GM21526 (cell line): ENCODE results near the gene ULBP1.
"Not testable (repeated sequence)": the region's sequence is repeated elsewhere in the genome, so short reads cannot be mapped to it uniquely, and the experiment has no call there.

Source experiments
- ATAC-seq: cut with Tn5 transposase; IDR thresholded peaks from one replicate; pipeline ENCODE4 v1.9.1; 2021; ENCODE audit warnings: moderate library complexity; ENCODE audit not compliant: unreplicated experiment, low FRiP score

ULBP1 gene

DNA sequence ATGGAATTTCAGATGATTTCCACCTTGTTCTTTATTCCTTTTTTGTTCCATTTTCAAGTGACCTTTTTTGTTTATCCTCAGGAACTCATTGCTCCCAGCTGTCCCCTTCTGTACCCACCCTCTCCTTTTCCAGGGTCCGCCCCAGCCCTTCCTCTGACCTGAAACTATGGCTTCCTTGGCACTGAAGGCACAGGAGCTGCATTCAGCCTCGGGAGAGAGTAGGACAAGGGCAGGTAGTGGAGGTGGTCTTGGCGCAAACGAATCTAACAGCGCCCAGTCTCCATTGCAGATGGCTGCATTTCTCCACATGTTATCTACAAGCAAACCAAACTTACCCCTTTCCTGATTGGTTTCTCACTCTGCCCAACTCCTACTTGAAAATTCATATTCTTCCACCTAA lies 30.7 kb upstream of the ULBP1 start:
- no peak for ATAC-seq

DNA sequence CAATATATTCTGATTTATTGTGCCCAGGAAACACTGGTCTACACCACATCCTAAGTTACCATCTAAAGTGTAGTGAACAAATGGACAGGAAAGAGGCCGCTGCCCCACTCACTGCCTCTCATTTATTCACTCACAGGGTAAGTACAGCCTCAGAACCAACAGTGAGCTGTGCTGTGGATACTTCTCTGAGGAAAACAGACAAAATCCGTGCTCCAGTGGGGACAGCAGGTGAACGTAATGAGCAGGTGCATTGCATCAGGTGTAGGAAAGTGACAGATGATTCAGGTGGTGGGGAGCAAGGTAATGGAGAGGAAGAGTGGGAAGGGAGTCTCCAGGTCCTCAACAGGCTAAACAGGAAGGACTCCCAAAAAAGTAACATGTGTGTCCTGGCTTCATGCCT lies 30.3 kb upstream of the ULBP1 start:
- ATAC-seq, result no peak

- no peak for ATAC-seq
These were observed 29.2 kb upstream of the ULBP1 start for GRCh38 chr6:149934249-149935156.

DNA sequence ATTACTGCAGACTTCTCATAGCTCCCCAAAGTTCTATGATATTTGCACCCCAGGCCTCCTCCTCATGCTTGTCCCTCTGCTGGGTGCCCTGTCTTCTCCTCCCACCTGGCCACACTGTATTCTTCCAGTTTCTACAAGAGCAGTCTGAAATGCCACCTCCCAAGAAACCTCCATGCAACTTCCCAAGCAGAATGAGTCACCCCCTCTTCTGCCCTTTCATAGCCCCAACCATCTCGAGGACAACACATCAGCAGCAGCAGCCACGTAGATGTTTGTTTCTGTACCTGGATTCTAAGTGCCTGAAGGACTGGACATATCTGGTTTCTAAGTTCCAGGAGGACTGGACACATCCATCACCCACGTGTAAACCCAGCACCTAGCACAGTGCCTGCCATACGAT lies 28.5 kb upstream of the ULBP1 start:
- ATAC-seq, result no peak

GRCh38 chr6:149935668-149936067 lies 28.1 kb upstream of the ULBP1 start:
- ATAC-seq, result no peak

DNA sequence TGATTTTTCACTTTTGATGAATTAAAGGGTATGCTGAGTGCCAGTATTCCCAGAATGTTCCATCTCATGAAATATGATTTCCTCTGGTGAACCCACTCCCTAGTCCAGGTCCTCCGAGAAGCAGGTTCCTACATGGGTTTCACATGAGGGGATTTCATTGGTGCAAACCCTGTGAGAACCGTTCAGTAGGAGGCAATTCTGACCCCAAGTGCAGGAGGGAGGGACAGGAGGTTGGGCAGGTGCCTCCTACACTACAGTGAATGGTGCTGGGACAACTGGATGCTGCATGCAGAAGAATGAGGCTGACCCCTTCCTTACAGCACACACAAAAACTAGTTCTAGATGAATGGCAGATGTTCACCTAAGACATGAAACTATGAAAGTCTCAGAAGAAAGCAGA lies 27.0 kb upstream of the ULBP1 start:
- ATAC-seq, result no peak

DNA sequence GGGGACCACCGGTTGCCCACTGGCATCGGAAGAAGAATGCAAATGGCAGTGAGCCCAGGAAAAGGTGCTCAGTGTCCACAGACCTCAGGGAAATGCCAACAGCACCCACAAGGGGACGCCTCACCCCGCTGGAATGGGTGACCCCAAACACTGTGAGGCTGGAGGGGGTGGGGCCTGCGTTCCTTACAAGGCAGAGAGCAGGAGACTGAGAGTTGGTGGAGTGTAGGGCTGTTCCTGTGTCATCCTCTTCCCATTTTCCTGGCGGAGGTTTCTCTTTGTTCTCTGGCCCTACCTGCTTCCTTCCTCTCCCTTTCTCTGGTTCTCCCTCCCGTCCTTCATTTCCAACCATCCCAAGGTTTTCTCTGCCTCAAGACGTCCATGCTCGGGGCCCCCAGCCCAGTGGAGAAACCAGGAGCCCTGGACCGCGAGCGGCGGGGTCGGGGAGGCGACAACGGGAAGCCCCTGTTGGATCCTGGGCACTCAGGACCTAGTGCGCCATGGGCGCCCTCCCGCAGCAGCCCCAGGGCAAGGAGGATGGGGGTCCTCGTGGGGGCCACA lies 25.7 kb upstream of the ULBP1 start:
- not testable (repeated sequence) for ATAC-seq

GRCh38 chr6:149938571-149939355 lies 25.0 kb upstream of the ULBP1 start:
- peak; percentile 66 for ATAC-seq

DNA sequence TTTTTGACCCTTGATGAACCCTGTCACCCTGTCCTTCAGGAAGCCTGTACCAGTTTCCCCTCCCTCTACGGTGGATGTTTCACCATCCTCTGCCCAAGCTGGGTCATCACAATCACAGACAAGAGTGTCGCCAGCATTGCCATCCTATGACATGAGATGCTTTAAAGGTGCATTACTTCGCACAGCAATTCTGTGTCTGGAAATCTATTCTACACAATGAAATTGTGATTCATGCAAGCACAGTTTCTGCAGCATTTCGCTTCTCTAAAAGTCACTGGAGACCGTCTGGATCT lies 24.4 kb upstream of the ULBP1 start:
- ATAC-seq, result no peak

DNA sequence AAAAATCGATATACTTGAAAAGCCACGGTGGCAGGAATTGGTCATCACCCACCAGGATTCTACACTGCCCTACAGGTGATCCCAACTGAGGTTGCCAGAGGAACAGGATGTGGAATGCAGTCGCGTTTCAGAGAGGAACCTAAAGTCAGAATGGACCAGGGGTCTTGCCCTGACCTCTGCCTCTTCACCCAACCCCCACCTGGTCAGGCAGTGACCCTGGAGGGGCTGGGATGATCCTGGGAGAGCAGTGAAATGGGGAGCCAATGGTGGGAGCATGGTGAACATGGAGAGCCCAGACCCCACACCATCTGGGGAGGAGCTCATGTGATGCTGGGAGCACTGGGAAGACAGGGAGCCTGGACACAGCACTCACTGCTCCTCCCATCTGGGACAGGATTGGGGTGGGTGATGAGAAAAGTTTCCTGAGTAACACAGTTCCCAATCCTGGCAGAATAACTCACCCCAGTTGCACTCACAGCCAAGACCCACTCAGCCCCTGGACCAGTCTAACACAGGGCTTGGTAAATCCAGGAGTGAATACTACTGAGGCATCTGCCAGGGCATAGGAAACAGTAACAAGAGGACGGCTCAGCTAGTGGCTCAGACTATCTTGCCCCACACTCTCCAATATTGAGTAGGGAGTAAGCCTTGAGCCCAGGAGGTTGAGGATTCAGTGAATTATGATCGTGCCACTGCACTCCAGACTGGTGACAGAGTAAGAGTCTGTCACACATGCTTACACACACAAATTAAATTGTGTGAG lies 23.7 kb upstream of the ULBP1 start:
- ATAC-seq, result no peak

GRCh38 chr6:149940672-149940982 lies 23.1 kb upstream of the ULBP1 start:
- no peak for ATAC-seq

- ATAC-seq, result peak; percentile 45
These were observed 21.9 kb upstream of the ULBP1 start, which contains the start of gene ULBP2 for GRCh38 chr6:149941583-149942460. Gene ULBP2, plus strand, starts transcription at chr6:149942014. Its CDS starts 59 bp downstream, at chr6:149942073.

- ATAC-seq, result no peak
These were observed 21.3 kb upstream of the ULBP1 start for GRCh38 chr6:149942461-149942829.

GRCh38 chr6:149943321-149943720 lies 20.4 kb upstream of the ULBP1 start:
- ATAC-seq, result not testable (repeated sequence)

DNA sequence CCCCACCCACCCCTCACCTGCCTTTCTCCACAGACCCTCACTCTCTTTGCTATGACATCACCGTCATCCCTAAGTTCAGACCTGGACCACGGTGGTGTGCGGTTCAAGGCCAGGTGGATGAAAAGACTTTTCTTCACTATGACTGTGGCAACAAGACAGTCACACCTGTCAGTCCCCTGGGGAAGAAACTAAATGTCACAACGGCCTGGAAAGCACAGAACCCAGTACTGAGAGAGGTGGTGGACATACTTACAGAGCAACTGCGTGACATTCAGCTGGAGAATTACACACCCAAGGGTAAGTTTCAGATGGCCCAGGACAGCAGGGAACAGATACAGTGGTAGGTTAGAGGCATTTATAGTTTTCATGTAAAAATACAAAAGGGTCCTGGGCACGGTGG lies 18.5 kb upstream of the ULBP1 start:
- not testable (repeated sequence) for ATAC-seq

GRCh38 chr6:149946631-149947030 lies 17.1 kb upstream of the ULBP1 start:
- not testable (repeated sequence) for ATAC-seq

GRCh38 chr6:149947533-149947932 lies 16.2 kb upstream of the ULBP1 start:
- not testable (repeated sequence) for ATAC-seq

DNA sequence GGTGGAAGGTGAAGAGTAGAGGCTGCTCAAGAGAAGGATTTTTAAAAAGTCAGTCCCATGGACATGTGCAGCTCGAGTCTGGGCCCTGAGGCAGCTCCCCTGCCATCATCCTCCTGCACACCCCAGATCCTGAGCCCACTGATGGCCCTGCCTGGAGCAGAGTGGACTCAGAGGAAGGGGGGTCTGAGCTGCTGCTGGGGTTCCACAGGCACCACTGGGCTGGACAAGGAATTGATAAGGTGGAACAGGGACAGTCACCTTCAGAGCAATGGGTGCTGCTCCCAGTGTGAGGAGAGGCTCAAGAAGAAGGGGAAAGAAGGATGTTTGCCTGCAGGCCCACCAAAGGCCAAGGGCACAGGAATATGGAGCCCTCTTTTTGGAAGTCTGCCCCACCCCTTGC lies 15.7 kb upstream of the ULBP1 start:
- no peak for ATAC-seq

- ATAC-seq, result no peak
These were observed 15.1 kb upstream of the ULBP1 start for GRCh38 chr6:149948616-149949015.

GRCh38 chr6:149950423-149950822 lies 13.3 kb upstream of the ULBP1 start:
- ATAC-seq, result no peak
